ENCODE data around the gene CCDC179. TPM values are rescaled to one million over a fixed set of nuclear protein-coding genes. Genes with fewer than 3 reads are reported as not detected.

CCDC179 gene
- total and polyA plus RNA-seq, 9 of the 15 experiments (the other 6 are each of a cell fraction or from before 2014, with no cell fraction given) = not detected

DNA sequence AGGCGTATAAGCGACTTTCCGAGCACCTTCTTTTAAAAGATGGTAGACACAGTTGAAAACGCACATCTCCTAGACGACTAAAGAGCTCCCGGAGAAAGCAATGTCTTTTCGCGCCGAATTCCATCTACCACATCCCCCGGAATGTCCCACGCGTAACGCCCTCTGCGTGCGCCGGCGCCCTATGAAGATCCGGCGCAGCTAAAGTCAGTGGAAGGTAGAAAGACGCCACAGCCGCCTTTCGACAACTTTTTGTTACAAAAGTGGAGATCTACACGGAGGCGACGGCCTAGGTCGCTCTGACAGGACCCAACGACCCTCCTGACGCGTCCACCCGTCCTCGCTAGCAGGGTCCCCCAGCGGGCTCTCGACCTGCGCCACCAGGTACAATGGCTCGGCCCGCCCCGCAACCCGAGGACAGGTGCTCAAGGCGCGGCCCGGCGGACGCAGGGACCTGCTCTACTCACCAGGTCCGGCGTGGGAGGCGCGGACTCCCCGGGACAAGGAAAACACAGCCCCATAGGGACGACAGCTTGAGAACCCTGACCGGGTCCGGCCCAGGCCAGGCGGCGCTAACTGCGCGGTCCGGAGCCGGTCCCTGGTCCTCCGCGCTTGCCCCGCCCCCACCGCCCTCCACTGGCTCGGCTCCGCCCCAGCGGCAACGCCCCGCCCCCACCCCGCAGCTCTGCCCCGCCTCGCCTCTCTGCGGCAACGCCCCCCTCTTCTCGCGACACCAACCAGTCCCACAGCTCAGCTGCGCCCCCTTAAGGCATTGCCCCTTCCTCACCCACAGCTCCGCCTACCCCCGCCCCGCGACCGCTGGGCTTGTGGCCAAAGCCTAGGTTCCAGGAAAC lies 30.8 kb downstream of the CCDC179 start, which contains the start of gene SVIP (continued):
- TF ChIP-seq, protein P1, sequence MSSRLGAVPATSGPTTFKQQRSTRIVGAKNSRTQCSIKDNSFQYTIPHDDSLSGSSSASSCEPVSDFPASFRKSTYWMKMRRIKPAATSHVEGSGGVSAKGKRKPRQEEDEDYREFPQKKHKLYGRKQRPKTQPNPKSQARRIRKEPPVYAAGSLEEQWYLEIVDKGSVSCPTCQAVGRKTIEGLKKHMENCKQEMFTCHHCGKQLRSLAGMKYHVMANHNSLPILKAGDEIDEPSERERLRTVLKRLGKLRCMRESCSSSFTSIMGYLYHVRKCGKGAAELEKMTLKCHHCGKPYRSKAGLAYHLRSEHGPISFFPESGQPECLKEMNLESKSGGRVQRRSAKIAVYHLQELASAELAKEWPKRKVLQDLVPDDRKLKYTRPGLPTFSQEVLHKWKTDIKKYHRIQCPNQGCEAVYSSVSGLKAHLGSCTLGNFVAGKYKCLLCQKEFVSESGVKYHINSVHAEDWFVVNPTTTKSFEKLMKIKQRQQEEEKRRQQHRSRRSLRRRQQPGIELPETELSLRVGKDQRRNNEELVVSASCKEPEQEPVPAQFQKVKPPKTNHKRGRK (tag; IDR thresholded peaks at IDR 0.05) = no peak
- TF ChIP-seq ZNF354B (CRISPR knock-in tag; IDR thresholded peaks at IDR 0.05) (no peak), HSF4 (CRISPR knock-in tag; IDR thresholded peaks at IDR 0.05; ENCODE audit: borderline replicate concordance) (no peak), TEAD1 (CRISPR knock-in tag; IDR thresholded peaks at IDR 0.05) (peak in 1 of 2 experiments; percentile 98; a peak in 2 of 4 replicates), GABPA (tag; conservative IDR thresholded peaks at IDR 0.05; ENCODE audit: low read depth) (peak; percentile 78), KLF1 (tag; IDR thresholded peaks at IDR 0.05) (no peak), ZNF586 (CRISPR knock-in tag; conservative IDR thresholded peaks at IDR 0.05) (no peak), MIER1 (IDR thresholded peaks at IDR 0.05; ENCODE audit: low read depth) (no peak), RBFOX2 (IDR thresholded peaks at IDR 0.05; ENCODE audit: low read depth, low read length) (peak; percentile 90), SMARCC2 (IDR thresholded peaks at IDR 0.05; ENCODE audit: low read depth) (no peak), FOXM1 (IDR thresholded peaks at IDR 0.05; ENCODE audit: low read depth) (no peak), FOXM1 (CRISPR knock-in tag; IDR thresholded peaks at IDR 0.05; ENCODE audit: low read depth) (0 out of 2 replicates have a peak, but pooled peaks have one; percentile 68), SRSF1 (IDR thresholded peaks at IDR 0.05; ENCODE audit: low read depth, low read length) (no peak), ZNF75A (CRISPR knock-in tag; IDR thresholded peaks at IDR 0.05) (peak; percentile 61; the same call in 1 of the 2 replicates), ZNF384 (IDR thresholded peaks at IDR 0.05; ENCODE audit: low read depth, low read length) (no peak)
- TF ChIP-seq, protein P2, sequence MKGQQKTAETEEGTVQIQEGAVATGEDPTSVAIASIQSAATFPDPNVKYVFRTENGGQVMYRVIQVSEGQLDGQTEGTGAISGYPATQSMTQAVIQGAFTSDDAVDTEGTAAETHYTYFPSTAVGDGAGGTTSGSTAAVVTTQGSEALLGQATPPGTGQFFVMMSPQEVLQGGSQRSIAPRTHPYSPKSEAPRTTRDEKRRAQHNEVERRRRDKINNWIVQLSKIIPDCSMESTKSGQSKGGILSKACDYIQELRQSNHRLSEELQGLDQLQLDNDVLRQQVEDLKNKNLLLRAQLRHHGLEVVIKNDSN (CRISPR knock-in tag; IDR thresholded peaks at IDR 0.05) = no peak
- TF ChIP-seq, protein P3, sequence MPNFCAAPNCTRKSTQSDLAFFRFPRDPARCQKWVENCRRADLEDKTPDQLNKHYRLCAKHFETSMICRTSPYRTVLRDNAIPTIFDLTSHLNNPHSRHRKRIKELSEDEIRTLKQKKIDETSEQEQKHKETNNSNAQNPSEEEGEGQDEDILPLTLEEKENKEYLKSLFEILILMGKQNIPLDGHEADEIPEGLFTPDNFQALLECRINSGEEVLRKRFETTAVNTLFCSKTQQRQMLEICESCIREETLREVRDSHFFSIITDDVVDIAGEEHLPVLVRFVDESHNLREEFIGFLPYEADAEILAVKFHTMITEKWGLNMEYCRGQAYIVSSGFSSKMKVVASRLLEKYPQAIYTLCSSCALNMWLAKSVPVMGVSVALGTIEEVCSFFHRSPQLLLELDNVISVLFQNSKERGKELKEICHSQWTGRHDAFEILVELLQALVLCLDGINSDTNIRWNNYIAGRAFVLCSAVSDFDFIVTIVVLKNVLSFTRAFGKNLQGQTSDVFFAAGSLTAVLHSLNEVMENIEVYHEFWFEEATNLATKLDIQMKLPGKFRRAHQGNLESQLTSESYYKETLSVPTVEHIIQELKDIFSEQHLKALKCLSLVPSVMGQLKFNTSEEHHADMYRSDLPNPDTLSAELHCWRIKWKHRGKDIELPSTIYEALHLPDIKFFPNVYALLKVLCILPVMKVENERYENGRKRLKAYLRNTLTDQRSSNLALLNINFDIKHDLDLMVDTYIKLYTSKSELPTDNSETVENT (CRISPR knock-in tag; IDR thresholded peaks at IDR 0.05) = peak; percentile 74
- TF ChIP-seq, protein P4, sequence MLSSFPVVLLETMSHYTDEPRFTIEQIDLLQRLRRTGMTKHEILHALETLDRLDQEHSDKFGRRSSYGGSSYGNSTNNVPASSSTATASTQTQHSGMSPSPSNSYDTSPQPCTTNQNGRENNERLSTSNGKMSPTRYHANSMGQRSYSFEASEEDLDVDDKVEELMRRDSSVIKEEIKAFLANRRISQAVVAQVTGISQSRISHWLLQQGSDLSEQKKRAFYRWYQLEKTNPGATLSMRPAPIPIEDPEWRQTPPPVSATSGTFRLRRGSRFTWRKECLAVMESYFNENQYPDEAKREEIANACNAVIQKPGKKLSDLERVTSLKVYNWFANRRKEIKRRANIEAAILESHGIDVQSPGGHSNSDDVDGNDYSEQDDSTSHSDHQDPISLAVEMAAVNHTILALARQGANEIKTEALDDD (IDR thresholded peaks at IDR 0.05) = no peak
- TF ChIP-seq, protein P5, sequence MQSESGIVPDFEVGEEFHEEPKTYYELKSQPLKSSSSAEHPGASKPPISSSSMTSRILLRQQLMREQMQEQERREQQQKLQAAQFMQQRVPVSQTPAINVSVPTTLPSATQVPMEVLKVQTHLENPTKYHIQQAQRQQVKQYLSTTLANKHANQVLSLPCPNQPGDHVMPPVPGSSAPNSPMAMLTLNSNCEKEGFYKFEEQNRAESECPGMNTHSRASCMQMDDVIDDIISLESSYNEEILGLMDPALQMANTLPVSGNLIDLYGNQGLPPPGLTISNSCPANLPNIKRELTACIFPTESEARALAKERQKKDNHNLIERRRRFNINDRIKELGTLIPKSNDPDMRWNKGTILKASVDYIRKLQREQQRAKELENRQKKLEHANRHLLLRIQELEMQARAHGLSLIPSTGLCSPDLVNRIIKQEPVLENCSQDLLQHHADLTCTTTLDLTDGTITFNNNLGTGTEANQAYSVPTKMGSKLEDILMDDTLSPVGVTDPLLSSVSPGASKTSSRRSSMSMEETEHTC (IDR thresholded peaks at IDR 0.05) = no peak
- TF ChIP-seq, protein P6, sequence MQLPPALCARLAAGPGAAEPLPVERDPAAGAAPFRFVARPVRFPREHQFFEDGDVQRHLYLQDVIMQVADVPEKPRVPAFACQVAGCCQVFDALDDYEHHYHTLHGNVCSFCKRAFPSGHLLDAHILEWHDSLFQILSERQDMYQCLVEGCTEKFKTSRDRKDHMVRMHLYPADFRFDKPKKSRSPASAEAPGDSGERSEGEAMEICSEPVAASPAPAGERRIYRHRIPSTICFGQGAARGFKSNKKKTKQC (CRISPR knock-in tag; IDR thresholded peaks at IDR 0.05) = no peak; the same call in 1 of the 2 replicates
